SU-DHL-6 (cell line): ENCODE results near the gene ZNF143.
A peak's percentile ranks its signal among the peaks of the same experiment; 100 is the strongest.

Experiments
- CTCF ChIP-seq: fragments of 200-600 bp; sonication (generic); IDR thresholded peaks from one replicate; pipeline ENCODE4 v1.5.1; 2017; ENCODE audit warnings: antibody characterized with exemption, mild to moderate bottlenecking, low read length, moderate library complexity; ENCODE audit not compliant: insufficient read depth, poor library complexity, severe bottlenecking
- EZH2phosphoT487 ChIP-seq: fragments of 200-600 bp; sonication (generic), shearing (Covaris generic); conservative IDR thresholded peaks from 2 replicates; pipeline ENCODE4 v1.6.1; 2018; ENCODE audit warnings: mild to moderate bottlenecking, antibody characterized with exemption, low read length, moderate library complexity, mixed read lengths

- TF ChIP-seq CTCF = peak; percentile 98
- no peak for TF ChIP-seq EZH2phosphoT487
Observed at GRCh38 chr11:9506489-9507276, 45.9 kb downstream of the ZNF143 start.
